GM12878 (cell line): ENCODE measurements around the gene TRIM8. TPM values are rescaled to one million over a fixed set of nuclear protein-coding genes. Genes with fewer than 3 reads are reported as not detected.

Experiments used
- ATAC-seq: fragments of 200-7000 bp; cut with Tn5 transposase; 3 replicates; pipeline ENCODE4 v1.9.1; 2020; ENCODE audit warnings: mild to moderate bottlenecking, moderate library complexity
- BruUV-seq: library from RNA; stranded (reverse); fragments of 400-500 nt; replicated peaks from 2 replicates; lab custom pipeline; 2021; lab: Mats Ljungman, UMichigan
- CTCF ChIA-PET: fragments of 300-600 bp; sonication (Branson Sonifier 250); formaldehyde crosslinking; extraction: SDS; loops from one replicate; lab custom pipeline; 2021; ENCODE audit warnings: inconsistent platforms; lab: Yijun Ruan, JAX
- POLR2A ChIA-PET: fragments of 350-600 bp; formaldehyde crosslinking; extraction: SDS; loops from one replicate; lab custom pipeline; 2021; ENCODE audit warnings: inconsistent platforms; lab: Charles Lee
- RAD21 ChIA-PET: fragments of 300-600 bp; sonication (Branson Sonifier 250); formaldehyde crosslinking; loops from one replicate; lab custom pipeline; 2023; ENCODE audit warnings: antibody characterized with exemption; ENCODE audit not compliant: unreplicated experiment; lab: Charles Lee
- SMC1A ChIA-PET: fragments of 300-600 bp; sonication (Branson Sonifier 250); formaldehyde crosslinking; loops from one replicate; lab custom pipeline; 2023; ENCODE audit not compliant: unreplicated experiment, uncharacterized antibody; lab: Charles Lee
- DNase-seq: peaks from one replicate; pipeline ENCODE4 v3.0.0-alpha.2; 2011; ENCODE audit warnings: low read depth, low spot score
- FAIRE-seq: peaks from 3 replicates; lab custom pipeline; 2011; peaks lifted over from hg19 to GRCh38; lab: Jason Lieb, UNC
- H2AFZ ChIP-seq: 2 replicates; pipeline ENCODE4 v1.6.0; 2011; ENCODE audit warnings: low read depth, low read length, control low read depth; ENCODE audit not compliant: control insufficient read depth
- H3K27ac ChIP-seq: 2 replicates; pipeline ENCODE4 v1.5.1; 2011; ENCODE audit warnings: control low read depth; ENCODE audit not compliant: control insufficient read depth, insufficient read depth
- H3K27me3 ChIP-seq, 2 experiments: replicated peaks in 1 of 2; 2 replicates each; pipeline versions ENCODE4 v1.6.0 to v1.6.1; 2011; ENCODE audit warnings: low read length in 1 of 2; ENCODE audit not compliant: control insufficient read depth in 2 of 2, insufficient read depth in 2 of 2
- H3K36me3 ChIP-seq, 2 experiments: 2 replicates each; pipeline ENCODE4 v1.5.1; 2011; ENCODE audit warnings: low read length in 1 of 2; ENCODE audit not compliant: control insufficient read depth in 2 of 2, insufficient read depth in 2 of 2
- H3K4me1 ChIP-seq: 2 replicates; pipeline ENCODE4 v1.6.1; 2011; ENCODE audit warnings: mild to moderate bottlenecking, low read length, moderate library complexity, mixed read lengths; ENCODE audit not compliant: control insufficient read depth, insufficient read depth
- H3K4me2 ChIP-seq: 2 replicates; pipeline ENCODE4 v1.6.0; 2011; ENCODE audit warnings: control low read depth; ENCODE audit not compliant: control insufficient read depth, insufficient read depth
- H3K4me3 ChIP-seq: fragments of 200-600 bp; sonication (generic); 2 replicates; pipeline ENCODE4 v1.5.1; 2016
- H3K79me2 ChIP-seq: 2 replicates; pipeline ENCODE4 v1.6.0; 2011; ENCODE audit warnings: low read length; ENCODE audit not compliant: control insufficient read depth, insufficient read depth
- H3K9ac ChIP-seq: 2 replicates; pipeline ENCODE4 v1.8.0; 2011; ENCODE audit warnings: low read length, control low read depth, mixed read lengths; ENCODE audit not compliant: control insufficient read depth, insufficient read depth
- H3K9me3 ChIP-seq: replicated peaks from 3 replicates; pipeline ENCODE4 v1.5.1; 2011; ENCODE audit warnings: mild to moderate bottlenecking, low read length; ENCODE audit not compliant: control insufficient read depth, insufficient read depth
- H4K20me1 ChIP-seq: 2 replicates; pipeline ENCODE4 v1.6.0; 2011; ENCODE audit not compliant: control insufficient read depth, insufficient read depth
- CHD2 ChIP-seq: IDR thresholded peaks from 2 replicates; pipeline ENCODE4 v1.6.1; 2011; ENCODE audit warnings: low read depth, low read length, improper control_type of control experiment, borderline replicate concordance
- CREM ChIP-seq: IDR thresholded peaks from 2 replicates; pipeline ENCODE4 v1.6.1; 2014; ENCODE audit warnings: antibody characterized with exemption, low read depth
- EP300 ChIP-seq, 2 experiments: fragments of 150-350 bp in 1 of 2; IDR thresholded peaks; 2 replicates each; pipeline ENCODE4 v1.6.1; 2011 to 2012; ENCODE audit warnings: low read depth in 2 of 2, low read length in 2 of 2, borderline replicate concordance in 1 of 2, improper control_type of control experiment in 1 of 2, inconsistent platforms in 1 of 2; ENCODE audit not compliant: control insufficient read depth in 1 of 2
- FOXK2 ChIP-seq: fragments of 450-650 bp; IDR thresholded peaks from 2 replicates; pipeline ENCODE4 v1.6.1; 2017; ENCODE audit warnings: mild to moderate bottlenecking, moderate library complexity
- KAT2A ChIP-seq: conservative IDR thresholded peaks from 2 replicates; pipeline ENCODE4 v1.6.1; 2011; ENCODE audit warnings: low read depth, low read length; ENCODE audit not compliant: control insufficient read depth
- MEF2B ChIP-seq: fragments of 450-650 bp; IDR thresholded peaks from 2 replicates; pipeline ENCODE4 v1.6.1; 2018; ENCODE audit warnings: mild to moderate bottlenecking, moderate library complexity; ENCODE audit not compliant: partially characterized antibody, poor library complexity, severe bottlenecking
- MTA2 ChIP-seq: fragments of 450-650 bp; IDR thresholded peaks from 2 replicates; pipeline ENCODE4 v1.6.1; 2016; ENCODE audit warnings: low read depth, mild to moderate bottlenecking, moderate library complexity
- NFYA ChIP-seq: IDR thresholded peaks from 2 replicates; pipeline ENCODE4 v1.6.1; 2011; ENCODE audit warnings: low read depth, mild to moderate bottlenecking, low read length, improper control_type of control experiment, borderline replicate concordance
- PML ChIP-seq: IDR thresholded peaks from 2 replicates; pipeline ENCODE4 v1.6.1; 2012; ENCODE audit warnings: low read length, inconsistent platforms
- SMARCA5 ChIP-seq: fragments of 450-650 bp; IDR thresholded peaks from 2 replicates; pipeline ENCODE4 v1.6.1; 2017; ENCODE audit warnings: mild to moderate bottlenecking
- SPI1 ChIP-seq: IDR thresholded peaks from 2 replicates; pipeline ENCODE4 v1.6.1; 2011; ENCODE audit warnings: low read depth, mild to moderate bottlenecking, low read length, moderate library complexity, borderline replicate concordance; ENCODE audit not compliant: insufficient read depth
- TBL1XR1 ChIP-seq: IDR thresholded peaks from 2 replicates; pipeline ENCODE4 v1.6.1; 2012; ENCODE audit warnings: low read depth, low read length, improper control_type of control experiment
- TCF3 ChIP-seq: IDR thresholded peaks from 2 replicates; pipeline ENCODE4 v1.6.1; 2012; ENCODE audit warnings: low read depth, mild to moderate bottlenecking, low read length, borderline replicate concordance; ENCODE audit not compliant: insufficient read depth
- WGBS: methylation state at CpG from one replicate; pipeline ENCODE4 v1.1.6; 2016; ENCODE audit warnings: low lambda C conversion rate; ENCODE audit not compliant: insufficient replicate concordance, insufficient coverage; ENCODE audit errors: missing lambda C conversion rate; 5-methylcytosine and 5-hydroxymethylcytosine counted together
- in situ Hi-C: fragments of 300-500 bp; cut with MboI; formaldehyde crosslinking; loops from 9 replicates; pipeline ENCODE4 v1.14.3; 2018; ENCODE audit warnings: mixed read lengths
- intact Hi-C: fragments of 100-400 bp; cut with micrococcal nuclease; formaldehyde crosslinking; loops from one replicate; pipeline ENCODE4 v1.14.2; 2022; ENCODE audit not compliant: unreplicated experiment
- polyA plus RNA-seq, 11 experiments: library from polyadenylated mRNA; depleted of rRNA in 4 of 11; unstranded in 6 of 11; stranded (reverse) in 5 of 11; fragments of >200 nt; fragmentation: Nextera tagmentation in 4 of 11; fragmentation: Illumina TruSeq in 1 of 11; extraction: Ambion mirVana in 4 of 11; extraction: Trizol in 1 of 11; gene quantifications; 1 replicate in 1 of 11; 2 replicates in 10 of 11; pipeline versions ENCODE4 v1.2.1 to v1.2.3, GENCODE V29; 2011 to 2016; ENCODE audit warnings: inconsistent platforms in 2 of 11, missing spikeins in 2 of 11, low read depth in 1 of 11
- total RNA-seq, 4 experiments: library from RNA; depleted of rRNA in 3 of 4; stranded (reverse); fragments of >200 nt in 3 of 4; fragmentation: Illumina TruSeq in 1 of 4; extraction: Trizol in 1 of 4; gene quantifications; 2 replicates each; pipeline versions ENCODE4 v1.2.1 to v1.2.3, GENCODE V29; 2013 to 2021
- TF ChIP-seq, protein P1 (sequence below): fragments of 450-650 bp; formaldehyde crosslinking; IDR thresholded peaks from 2 replicates; pipeline ENCODE4 v1.5.0; 2022; ENCODE audit warnings: mild to moderate bottlenecking, missing genetic modification characterization

TRIM8 gene
- total and polyA plus RNA-seq, 10 of the 15 experiments (the other 5 are each of a cell fraction or from before 2014, with no cell fraction given), result 7.9 to 53.2 (median 24.6) TPM

DNA sequence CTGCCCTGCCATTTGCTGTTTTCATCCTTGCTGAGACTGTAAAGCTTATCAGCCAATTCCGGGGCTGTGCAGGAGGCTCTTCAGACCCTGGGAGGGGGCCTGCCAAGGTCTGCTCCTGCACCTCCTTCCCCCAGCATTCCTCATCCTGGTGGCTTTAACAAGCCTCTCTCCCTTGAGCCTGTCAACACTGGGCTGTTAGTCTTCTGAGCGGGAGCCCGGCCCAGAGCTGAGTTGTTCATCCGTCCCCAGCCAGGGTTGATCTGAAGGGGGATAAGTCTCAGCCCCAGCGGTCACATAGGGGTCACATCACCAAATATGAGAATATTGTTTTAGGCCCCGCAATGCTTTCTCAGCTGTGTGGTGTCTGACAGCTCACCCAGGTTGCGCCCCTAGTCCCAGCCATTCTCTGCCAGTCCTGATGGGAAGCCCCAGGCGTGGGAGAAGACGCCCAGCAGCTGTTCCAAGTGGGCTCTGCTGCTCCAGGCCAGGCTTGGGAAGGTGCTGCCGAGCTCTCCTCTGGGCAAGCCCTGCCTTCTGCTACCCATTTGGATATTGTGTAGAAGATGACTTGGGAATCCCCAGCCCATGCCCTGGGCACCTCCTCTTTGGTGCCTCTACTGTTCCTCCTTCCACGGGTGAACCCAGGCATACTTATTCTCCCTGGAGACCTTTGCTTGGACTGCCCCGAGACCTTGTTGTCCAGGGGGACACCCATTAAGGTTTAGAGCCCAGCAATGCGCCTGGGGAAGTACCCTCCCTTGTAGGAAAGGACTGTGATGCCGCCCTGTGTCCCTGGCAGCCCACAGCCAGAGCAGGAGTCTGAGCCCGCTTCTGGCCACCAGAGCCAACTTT is 23.5 kb upstream of the TRIM8 start (continued):
- TF ChIP-seq, protein P1, sequence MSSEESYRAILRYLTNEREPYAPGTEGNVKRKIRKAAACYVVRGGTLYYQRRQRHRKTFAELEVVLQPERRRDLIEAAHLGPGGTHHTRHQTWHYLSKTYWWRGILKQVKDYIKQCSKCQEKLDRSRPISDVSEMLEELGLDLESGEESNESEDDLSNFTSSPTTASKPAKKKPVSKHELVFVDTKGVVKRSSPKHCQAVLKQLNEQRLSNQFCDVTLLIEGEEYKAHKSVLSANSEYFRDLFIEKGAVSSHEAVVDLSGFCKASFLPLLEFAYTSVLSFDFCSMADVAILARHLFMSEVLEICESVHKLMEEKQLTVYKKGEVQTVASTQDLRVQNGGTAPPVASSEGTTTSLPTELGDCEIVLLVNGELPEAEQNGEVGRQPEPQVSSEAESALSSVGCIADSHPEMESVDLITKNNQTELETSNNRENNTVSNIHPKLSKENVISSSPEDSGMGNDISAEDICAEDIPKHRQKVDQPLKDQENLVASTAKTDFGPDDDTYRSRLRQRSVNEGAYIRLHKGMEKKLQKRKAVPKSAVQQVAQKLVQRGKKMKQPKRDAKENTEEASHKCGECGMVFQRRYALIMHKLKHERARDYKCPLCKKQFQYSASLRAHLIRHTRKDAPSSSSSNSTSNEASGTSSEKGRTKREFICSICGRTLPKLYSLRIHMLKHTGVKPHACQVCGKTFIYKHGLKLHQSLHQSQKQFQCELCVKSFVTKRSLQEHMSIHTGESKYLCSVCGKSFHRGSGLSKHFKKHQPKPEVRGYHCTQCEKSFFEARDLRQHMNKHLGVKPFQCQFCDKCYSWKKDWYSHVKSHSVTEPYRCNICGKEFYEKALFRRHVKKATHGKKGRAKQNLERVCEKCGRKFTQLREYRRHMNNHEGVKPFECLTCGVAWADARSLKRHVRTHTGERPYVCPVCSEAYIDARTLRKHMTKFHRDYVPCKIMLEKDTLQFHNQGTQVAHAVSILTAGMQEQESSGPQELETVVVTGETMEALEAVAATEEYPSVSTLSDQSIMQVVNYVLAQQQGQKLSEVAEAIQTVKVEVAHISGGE (CRISPR knock-in tag), result no peak
- no peak for TF ChIP-seq KAT2A
- TF ChIP-seq, all 136 proteins: peak for 0

DNA sequence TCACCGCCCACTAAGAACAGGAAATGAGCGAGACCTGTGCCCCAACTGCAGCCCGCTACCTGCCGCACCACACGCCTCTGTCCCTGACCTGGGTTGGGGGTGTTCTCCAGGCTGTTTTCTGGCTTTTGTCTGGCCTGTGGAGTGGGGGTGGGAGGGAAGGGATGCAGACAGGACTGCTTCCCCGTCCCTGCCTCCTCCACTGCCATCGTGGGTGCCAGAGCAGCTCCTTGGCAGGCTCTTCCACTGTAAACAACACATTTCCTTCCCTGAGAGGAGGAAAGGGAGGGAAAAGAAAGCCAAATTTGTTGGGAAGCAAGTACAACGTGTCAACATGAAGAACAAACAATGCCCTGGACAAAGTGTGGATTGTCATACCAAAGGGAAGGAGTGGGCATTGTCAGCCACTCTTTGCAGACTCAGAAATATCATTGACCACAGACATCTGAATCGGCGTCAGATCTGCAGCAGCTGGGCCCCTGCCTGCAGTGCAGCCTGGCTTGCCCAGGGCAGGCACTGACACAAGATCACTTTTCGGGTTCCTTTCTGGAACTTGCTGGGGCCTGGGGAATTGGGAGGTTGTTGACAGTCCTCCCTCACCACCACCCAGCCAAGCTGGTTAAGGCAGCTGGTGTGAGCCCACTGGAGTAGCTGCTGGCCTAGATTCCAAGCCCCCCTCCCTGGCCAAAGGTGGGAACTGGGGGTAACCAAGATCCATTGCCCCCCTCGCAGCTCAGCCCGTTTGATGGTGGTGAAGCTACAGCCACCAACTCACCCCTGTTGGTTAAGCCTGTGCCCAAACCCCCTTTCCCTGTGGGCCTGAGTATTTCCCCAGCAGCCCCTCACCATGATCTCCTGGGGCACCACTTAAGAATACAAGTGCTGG is 22.6 kb upstream of the TRIM8 start:
- H3K4me1 ChIP-seq, result no peaks in the 10 kb centered on the region
- no peak overlapping the region for H3K27ac ChIP-seq
- H3K9me3 ChIP-seq, result no peaks in the 10 kb centered on the region
- no peak overlapping the region for H3K4me3 ChIP-seq
- no peak overlapping the region for H3K4me2 ChIP-seq
- CTCF ChIA-PET, result no interaction called here
- intact Hi-C loops, result no loop called here
- no peaks in the 10 kb centered on the region for H3K79me2 ChIP-seq
- no peaks in the 10 kb centered on the region for H3K27me3 ChIP-seq
- no TSS peak for BruUV-seq
- RAD21 ChIA-PET, result interaction anchor here (0.9 kb wide), 1 partner anchor 20 kb away, joined by 3 read pairs; no protein-coding TSS in a partner anchor
- H2AFZ ChIP-seq, result no peak overlapping the region
- TF ChIP-seq TBL1XR1 (no peak), NFYA (no peak), SPI1 (no peak), SMARCA5 (no peak), MTA2 (no peak), CHD2 (no peak), CREM (no peak), PML (no peak), MEF2B (no peak), FOXK2 (no peak), TCF3 (no peak), EP300 (IDR thresholded peaks at IDR 0.05; ENCODE audit: borderline replicate concordance in 1 of 2, control insufficient read depth in 1 of 2, low read depth in 2 of 2, low read length in 2 of 2) (no peak)
- H3K9ac ChIP-seq, result no peak overlapping the region
- ATAC-seq, result no peak
- in situ Hi-C loops, result no loop called here
- H3K36me3 ChIP-seq, result peaks cover 2 to 5% of the 10 kb centered on the region in 2 experiments; a peak in 3 of 4 replicates
- no peak for FAIRE-seq
- POLR2A ChIA-PET, result no interaction called here
- no peaks in the 10 kb centered on the region for H4K20me1 ChIP-seq
- WGBS, result 68% methylated on average over 13 of the region's 13 CpGs
- SMC1A ChIA-PET, result interaction anchor here (1.3 kb wide), 1 partner anchor 10 kb away, joined by 3 read pairs; no protein-coding TSS in a partner anchor
- no peak for DNase-seq
